GM18520 (cell line): Measurements from ENCODE around the gene TUBAL3.
"Not testable (repeated sequence)": the region's sequence is repeated elsewhere in the genome, so short reads cannot be mapped to it uniquely, and the experiment has no call there.

Source experiments
- ATAC-seq: cut with Tn5 transposase; IDR thresholded peaks from one replicate; pipeline ENCODE4 v1.9.1; 2021; ENCODE audit not compliant: unreplicated experiment

TUBAL3 gene

DNA sequence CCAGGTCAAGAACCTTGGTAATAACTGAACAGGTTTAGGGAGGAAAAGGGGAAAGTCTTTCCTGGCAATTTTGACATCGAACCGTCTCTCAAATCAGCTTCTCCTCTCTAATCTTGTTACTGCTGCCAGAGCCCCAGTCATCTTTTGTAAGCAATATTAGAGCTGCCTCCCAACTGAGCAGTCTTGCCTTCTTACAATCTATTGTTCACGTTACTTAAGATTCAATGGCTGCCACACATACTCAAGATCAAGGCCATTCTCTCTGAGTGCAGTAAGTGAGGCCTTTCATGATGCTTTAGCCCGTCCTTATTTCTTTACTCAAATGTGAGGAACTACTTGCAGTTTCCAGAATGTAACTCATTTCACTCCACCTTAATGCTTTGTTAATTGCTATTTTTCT lies 20.1 kb upstream of the TUBAL3 start:
- ATAC-seq = no peak

DNA sequence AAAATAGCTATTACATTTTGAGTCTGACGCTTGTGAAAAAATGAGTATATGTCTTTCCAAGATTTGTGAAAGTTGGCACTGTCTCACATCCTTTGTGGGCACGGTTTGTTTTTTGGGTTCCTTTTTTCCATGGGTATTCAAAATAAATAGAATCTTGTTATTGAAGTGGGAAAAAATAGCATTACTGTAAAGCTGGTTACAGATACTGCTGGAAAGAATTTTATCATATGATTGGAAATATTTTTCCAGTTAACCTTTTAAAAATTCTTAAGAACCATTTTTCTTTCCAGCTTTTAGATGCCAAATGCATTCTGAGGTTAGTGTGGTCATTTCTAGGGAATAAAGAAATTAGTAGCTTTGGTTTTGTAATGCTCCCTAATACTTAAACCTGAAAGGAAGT lies 19.1 kb upstream of the TUBAL3 start:
- no peak for ATAC-seq

DNA sequence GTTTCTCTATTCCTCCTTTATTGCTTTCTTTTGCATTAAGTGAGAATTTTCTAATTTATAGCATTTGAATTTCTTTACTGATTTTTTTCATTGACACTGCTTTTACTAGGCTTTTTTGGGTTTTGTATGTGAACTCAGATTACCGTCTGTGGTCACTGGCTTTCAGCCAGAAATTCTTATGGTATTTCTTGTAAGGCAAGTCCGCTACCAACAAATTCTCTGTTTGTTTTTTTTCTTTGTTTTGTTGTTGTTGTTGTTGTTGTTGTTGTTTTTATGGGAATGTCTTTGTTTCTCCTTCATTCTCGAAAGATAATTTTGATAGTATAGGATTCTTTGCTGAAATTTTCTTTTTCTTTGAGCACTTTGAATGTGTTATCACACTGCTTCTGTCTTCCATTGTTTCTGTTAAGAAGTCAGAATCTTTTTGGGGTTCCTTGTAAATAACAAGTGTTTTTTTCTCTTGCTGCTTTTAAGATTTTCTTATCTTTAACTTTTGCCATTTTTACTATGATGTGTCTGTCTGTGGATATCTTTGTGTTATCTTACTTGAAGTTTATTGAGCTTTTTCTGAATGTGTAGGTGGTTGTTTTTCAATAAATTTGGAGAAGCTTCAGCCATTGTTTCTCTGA lies 15.0 kb upstream of the TUBAL3 start:
- no peak for ATAC-seq

DNA sequence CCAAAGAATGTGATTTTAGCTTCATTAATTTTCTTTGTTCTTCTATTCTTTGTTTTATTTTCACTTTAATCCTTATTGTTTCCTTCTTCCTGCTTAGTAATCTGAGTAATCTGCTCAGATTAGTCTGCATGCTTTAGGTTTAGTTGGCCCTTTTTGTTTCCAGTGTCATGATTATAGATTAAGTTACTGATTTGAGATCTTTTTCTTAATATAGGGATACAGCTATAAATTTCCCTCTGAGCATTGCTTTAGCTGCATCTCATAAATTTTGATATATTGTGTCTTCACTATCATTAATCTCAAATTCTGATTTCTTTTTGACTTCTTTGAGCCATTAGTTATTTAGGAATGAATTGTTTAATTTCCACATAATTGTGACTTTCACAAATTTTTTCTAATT lies 14.0 kb upstream of the TUBAL3 start:
- ATAC-seq = no peak

DNA sequence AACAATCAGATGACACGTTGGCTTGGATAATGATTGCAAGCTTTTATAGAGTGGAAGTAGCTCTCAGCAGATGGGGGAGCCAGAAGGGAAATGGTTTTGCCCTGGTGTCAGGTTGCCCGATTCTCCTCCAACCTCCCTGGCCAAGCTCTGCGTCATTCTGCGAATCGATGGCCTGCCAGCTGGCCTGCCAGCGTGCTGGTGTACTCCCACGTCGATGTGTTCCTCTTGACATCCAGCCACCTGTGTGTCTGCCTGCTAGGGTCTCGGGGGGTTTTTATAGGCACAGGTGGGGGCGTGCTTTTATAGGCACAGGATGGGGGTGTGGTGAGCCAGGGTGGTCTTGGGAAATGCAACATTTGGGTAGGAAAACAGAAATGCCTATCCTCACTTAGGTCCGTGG lies 12.4 kb upstream of the TUBAL3 start:
- ATAC-seq = no peak

DNA sequence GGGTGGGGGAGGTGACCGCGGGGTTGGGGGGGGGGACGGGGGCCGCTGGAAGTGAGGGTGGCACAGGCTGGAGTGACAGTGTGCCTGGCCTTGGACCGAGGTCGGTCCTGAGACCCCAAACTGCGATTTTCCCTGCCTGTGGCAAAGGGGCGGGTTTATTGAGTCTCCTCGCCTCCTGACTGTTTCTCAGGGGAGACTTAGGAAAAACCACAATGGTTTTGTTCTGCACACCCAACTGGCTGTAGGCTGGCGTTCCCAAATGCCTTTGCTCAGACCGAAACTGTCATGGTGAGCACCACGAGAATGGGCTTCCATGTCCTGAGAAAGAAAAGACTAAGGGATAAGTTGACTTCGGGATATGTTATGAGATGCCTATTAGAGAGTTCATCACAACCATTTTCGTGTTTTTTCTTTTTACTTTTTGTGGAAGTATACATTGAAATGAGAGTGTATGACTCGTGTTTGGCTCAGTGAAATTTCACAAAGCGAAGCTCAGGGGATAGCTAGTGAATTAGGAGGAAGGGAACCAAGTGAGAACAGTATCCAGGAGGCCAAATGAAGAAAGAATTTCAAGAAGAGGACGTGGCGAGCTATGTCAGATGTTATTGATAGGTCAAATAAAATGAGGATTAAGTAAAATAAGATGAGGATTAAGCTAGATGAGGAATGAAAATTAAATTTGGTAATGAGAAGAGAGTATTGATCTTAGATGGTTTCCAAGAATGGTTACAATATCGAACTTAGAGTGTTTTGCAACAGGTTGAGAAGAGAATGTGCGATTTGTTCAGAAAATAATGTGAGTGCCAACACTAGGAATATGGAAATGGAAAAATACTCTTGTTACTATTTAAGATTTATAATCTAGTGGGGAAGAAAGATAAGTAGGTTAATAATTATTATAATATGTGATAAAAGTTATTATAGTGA lies 8.6 kb upstream of the TUBAL3 start:
- no peak for ATAC-seq

DNA sequence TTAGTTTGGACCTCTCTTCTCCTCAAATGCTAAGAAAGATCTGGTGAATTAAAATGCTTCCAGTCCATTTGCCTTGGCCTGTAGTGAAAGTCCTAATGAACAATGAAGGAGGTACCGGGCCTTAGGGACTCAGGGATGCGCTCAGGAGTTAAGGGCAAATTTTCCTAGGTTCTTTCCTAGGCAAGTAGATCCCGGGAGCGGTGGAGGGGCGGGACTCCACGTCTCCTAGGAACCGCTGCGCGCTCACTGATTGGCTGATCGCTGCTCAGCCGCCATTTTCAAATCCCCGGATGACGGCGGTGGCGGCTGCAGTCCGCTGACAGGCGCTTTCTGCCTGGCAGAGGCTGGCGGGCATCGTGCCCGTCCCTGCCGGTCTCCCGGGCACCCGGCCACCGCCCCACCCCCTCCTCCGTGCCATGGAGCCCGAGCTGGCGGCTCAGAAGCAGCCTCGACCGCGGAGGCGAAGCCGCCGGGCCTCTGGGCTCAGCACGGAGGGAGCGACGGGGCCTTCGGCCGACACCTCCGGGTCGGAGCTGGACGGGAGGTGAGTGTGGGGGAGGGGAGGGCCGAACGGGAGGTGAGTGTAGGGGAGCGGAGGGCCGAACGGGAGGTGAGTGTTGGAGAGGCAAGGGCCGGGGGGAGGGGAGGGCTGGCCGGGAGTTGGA lies 7.8 kb upstream of the TUBAL3 start, which contains the start of gene NET1:
Gene NET1 (plus strand): TSS at position 281 of the 665 bp plus-strand sequence. CDS start 136 bp downstream, at position 417.
- peak; percentile 96 for ATAC-seq

DNA sequence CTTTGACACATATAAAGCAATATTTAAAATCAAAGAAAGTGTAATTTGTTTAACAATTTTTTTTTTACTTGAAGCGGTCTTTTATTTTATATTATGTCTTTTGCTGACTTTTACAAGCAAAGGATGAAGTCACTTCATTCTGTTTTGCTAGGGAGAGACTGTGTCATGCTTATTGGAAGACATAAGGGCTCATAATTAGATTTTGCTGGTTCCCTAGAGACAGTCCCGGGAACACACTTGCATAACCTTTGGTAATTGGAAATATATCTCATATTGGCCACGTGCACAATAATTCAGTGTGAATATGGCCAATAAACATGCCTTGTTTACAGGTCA lies 7.3 kb upstream of the TUBAL3 start:
- ATAC-seq = no peak

DNA sequence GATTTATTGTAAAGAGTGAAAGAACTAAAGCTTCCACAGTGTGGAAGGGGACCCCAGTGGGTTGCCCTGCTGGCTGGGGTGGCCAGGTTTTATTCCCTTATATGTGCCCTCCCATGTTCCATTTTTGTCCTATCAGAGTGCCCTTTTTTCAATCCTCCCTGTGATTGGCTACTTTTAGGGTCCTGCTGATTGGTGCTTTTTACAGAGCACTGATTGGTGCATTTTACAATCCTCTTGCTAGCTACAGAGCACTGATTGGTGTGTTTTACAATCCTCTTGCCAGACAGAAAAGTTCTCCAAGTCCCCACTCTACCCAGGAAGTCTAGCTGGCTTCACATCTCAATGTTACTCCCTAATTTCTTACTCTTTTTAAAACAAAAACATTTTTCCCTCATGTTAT lies 6.2 kb upstream of the TUBAL3 start:
- not testable (repeated sequence) for ATAC-seq

DNA sequence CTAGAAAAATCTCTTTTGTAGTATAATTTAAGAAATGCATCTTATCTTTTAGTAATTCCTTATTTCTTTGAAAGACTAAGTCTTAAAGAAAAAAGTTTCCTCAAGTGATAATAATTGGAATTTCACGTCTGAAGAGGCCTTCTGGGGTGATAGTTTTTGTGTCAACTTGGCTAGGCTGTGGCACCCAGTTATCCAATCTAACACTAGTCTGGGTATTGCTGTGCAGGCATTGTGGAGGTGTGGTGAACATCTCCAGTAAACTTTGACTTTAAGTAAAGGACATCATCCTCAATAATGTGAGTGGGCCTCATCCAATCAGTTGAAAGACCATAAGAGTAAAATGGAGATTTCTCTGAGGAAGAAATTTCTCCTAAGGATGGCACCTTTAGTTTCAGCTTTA lies 2.3 kb upstream of the TUBAL3 start:
- no peak for ATAC-seq

DNA sequence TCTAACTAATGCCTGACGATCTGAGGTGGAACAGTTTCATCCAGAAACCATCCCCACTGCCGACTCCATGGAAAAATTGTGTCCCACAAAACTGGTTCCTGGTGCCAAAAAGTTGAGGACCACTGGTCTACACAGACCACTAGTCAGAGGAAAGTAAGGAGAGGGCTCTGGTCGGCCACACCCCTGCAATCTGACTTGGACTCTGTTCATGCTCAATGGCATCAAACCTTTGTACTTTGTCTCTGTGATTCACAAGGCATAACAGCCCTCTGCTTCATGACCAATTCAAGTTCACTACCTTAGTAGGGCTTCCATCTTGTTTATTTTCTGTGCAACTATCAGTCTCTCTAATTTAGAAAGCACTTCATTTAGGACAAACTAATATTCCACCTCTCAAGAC lies 1.8 kb downstream of the TUBAL3 start:
- no peak for ATAC-seq

DNA sequence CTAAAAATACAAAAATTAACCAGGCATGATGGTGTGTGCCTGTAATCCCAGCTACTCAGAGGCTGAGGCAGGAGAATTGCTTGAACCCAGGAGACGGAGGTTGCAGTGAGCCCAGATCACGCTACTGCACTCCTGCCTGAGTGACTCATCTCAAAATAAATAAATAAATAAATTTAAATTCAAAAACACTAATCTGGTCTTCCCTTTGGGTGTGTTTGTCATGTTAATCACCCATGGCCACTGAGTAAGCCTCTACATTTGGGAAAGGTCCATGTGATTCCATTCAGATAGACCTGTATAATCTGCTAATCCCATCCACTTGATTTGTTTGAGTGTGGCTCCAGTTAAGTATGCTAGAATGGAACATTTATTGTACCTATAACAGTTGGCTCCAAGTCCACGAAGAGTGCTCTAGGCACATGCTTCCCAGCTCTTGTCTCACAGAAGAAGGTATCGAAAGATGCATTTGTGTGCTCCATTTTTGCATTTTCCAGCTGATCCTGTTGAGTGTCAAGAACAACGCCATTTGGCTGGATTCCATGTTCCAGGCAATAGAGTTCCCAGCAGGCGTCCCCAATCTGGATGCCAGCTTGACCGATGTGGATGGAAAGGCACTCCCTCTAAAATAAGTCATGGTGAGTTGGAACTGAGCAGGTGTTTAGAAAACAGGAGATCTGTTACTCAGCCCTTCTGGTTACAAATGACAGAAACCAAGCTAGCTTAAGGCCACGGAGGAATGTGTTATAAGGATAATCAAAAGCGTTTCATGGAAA lies 4.0 kb downstream of the TUBAL3 start:
- ATAC-seq = no peak

DNA sequence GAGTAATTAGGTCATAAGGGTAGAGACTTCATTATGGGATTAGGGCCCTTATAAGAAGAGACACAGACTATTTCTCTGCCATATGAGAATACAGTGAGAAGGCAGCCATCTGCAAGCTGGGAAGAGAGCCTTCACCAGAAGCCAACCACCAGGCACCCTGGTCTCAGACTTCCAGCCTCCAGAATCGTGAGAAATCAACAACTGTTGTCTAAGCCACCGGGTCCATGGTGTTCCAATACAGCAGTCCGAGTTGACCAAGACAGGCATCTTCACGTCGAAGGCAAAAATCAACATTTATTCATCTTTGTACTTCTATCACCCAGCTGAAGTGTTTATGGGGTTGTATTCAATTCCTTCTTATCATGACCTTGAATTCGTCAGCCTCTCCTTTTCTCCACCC lies 5.3 kb downstream of the TUBAL3 start:
- no peak for ATAC-seq

DNA sequence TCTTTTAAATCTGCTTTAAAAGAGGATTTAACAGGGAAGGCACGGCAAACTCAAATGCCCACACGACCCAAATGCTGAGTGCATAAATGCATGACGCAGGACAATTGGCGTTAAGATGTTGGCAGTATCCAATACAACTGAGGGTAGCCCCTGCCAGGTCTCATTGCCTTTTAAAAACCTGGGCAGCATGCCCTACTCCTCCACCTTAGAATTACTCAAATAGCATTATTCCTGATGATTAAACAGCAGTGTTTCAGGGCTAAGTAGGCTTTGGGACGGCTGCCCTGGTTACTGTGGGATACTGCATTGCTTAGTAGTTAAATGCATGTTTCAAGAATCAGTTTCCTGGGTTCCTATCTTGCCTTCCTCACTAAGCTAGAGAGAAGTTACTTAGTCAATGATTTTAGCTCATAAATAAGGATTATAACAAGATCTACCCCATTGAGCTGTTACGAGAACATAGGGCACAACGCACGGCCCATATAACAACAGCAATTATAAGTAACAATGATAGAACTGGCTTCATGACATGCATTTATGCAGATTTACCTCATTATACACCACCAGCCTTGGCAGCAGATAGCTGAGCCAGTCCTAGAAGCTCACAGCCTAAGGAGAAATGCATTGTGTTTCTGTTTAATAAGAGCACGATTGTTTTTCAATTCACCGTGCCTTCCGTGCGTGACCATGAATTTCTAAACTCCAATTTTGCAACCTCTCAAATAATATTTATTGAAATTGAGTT lies 7.9 kb downstream of the TUBAL3 start:
- no peak for ATAC-seq

DNA sequence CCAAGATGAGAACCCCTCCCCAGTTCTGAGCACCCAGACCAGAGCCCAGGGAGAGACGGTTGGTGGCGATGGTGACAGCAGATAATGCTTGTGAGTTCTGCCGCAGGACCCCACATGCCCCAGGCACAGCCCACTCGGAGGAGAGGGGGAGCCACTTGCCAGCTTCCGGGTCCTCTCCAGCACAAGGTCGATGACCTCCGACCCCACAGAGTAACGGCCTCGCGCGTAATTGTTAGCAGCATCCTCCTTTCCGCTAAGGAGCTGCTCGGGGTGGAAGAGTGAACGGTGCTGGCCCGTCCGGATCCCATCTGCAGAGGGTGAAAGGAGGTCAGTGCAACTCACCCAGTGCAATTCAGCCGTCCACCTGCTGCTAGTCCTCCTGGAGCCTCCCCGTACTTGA lies 9.5 kb downstream of the TUBAL3 start:
- ATAC-seq = no peak

DNA sequence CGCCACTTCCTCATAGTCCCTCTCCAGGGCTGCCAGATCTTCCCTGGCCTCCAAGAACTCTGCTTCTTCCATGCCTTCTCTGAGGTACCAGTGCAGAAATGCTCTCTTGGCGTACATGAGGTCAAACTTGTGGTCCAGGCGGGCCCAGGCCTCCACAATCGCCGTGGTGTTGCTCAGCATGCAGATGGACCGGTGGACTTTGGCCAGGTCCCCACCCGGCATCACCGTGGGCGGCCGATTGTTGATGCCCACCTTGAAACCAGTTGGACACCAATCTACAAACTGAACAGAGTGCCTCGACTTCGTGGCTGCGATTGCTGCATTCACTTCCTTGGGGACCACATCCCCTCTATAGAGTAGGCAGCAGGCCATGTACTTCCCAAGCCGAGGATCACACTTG lies 11.1 kb downstream of the TUBAL3 start:
- ATAC-seq = no peak

DNA sequence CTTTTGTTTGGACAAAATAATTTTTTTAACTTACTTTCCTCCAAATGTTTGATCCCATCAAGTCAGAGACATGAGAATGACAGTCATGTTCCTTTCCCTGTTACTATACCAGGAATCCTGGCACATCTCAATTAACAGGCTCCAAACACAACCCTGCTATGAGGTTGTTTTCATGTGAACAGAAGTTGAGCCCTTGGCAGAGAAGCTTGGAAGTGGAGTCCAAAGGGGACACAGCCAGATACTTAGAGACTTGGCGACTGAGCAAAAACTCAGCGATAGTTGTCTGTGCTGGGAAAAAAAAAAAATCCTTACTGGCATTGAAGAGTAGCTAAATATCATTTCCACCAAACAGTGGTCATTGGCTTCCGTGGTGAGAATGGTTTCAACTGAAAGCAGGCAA lies 12.8 kb downstream of the TUBAL3 start:
- no peak for ATAC-seq

DNA sequence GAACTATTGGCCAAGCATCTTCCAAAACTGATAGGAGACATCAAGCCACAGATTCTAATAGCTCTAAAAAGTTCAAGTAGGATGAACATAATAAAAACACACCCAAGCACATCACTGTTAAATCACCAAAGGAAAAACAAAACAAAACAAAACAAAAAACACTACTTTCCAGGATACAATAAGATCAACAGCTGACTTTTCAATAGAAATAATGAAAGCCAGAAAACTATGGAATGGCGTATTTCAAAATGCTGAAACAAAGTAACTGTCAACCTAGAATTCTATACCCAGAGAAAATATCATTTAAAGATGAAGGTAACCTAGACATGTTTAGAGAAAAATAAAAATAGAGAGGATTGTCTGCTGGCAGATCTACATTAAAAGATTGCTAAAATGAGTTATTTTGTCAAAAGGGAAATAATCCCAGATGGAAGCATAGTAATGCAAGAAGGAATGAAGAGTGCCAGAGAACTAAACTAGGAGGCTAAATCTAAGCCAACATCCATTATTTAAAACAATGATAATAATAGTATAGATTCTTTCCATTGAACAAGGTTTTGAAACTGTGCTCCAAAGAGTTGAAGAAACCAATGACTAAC lies 13.9 kb downstream of the TUBAL3 start:
- ATAC-seq = no peak

DNA sequence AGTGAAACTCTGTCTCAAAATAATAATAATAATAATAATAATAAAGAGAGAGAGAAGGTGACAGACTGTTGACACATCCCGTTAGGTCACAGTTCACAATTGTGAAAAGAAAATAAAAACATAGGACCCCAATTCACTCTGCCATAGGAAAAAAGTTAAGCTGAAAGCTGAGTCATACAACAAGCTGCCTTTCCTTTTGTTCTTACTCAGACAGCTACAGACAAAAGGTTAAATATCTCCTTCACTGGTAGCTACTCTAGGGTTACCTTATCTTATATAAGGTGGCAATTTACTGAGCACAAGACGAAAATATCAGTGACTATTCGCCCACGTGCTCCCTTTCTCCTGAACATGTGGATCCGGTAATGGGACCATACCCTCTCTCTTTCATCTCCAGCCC lies 17.5 kb downstream of the TUBAL3 start:
- ATAC-seq = no peak

DNA sequence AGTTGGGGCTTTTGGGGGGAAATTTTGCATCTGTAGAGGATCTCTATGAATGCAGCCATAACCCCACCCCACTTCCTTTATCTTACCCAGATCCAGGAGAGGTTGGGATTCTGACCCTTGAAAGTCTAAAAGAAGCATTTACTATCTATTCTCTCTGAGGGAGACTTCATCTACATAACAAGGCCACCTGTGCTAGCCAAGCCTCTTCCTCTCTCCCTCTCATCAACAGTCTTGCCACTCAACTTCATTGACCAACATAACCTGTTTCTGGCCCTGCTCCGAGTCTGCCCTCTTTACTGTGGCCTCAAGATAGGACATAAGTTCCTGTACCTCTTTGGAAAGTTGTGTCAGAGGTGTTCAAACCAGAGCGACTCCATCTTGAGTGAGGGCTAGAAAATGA lies 19.4 kb downstream of the TUBAL3 start:
- ATAC-seq = no peak
